ENCODE data around the gene LYPD6B.

LYPD6B gene

GRCh38 chr2:149038442-149039212 is at the start of gene LYPD6B:
LYPD6B (plus strand) TSS chr2:149038699; CDS start chr2:149130949, 92,250 bp downstream.
- peak; percentile 73 to 76 for DNase-seq

- DNase-seq, result peak; percentile 68 to 74
Measured at GRCh38 chr2:148989882-148990493, 48.5 kb upstream of the LYPD6B start.

- DNase-seq, result no peak
Measured at GRCh38 chr2:148990968-148991367, 47.5 kb upstream of the LYPD6B start.

GRCh38 chr2:148992448-148992847 is 46.1 kb upstream of the LYPD6B start:
- DNase-seq, result no peak

- DNase-seq, result no peak
Measured at GRCh38 chr2:148993351-148993750, 45.1 kb upstream of the LYPD6B start.

- peak; percentile 38 to 82 for DNase-seq
Measured at GRCh38 chr2:148994341-148994740, 44.2 kb upstream of the LYPD6B start.

- no peak for DNase-seq
Measured at GRCh38 chr2:148996805-148997204, 41.7 kb upstream of the LYPD6B start.

- DNase-seq, result no peak
Measured at GRCh38 chr2:148998165-148998830, 40.2 kb upstream of the LYPD6B start.

- no peak for DNase-seq
Measured at GRCh38 chr2:148998831-148999200, 39.7 kb upstream of the LYPD6B start.

- no peak for DNase-seq
Measured at GRCh38 chr2:148999451-148999921, 39.0 kb upstream of the LYPD6B start.

- no peak for DNase-seq
Measured at GRCh38 chr2:149000158-149000938, 38.2 kb upstream of the LYPD6B start.

GRCh38 chr2:149001496-149001895 is 37.0 kb upstream of the LYPD6B start:
- no peak for DNase-seq

GRCh38 chr2:149002378-149002890 is 36.1 kb upstream of the LYPD6B start:
- no peak for DNase-seq

- no peak for DNase-seq
Measured at GRCh38 chr2:149002891-149003740, 35.4 kb upstream of the LYPD6B start.

- DNase-seq, result no peak
Measured at GRCh38 chr2:149004836-149005235, 33.7 kb upstream of the LYPD6B start.

- DNase-seq, result no peak
Measured at GRCh38 chr2:149005471-149006077, 32.9 kb upstream of the LYPD6B start.

- no peak for DNase-seq
Measured at GRCh38 chr2:149006883-149007543, 31.5 kb upstream of the LYPD6B start.

GRCh38 chr2:149008381-149008780 is 30.1 kb upstream of the LYPD6B start:
- no peak for DNase-seq

- no peak for DNase-seq
Measured at GRCh38 chr2:149009576-149010461, 28.7 kb upstream of the LYPD6B start.

- DNase-seq, result no peak
Measured at GRCh38 chr2:149012545-149012944, 26.0 kb upstream of the LYPD6B start.

All from NCI-H2081 (cell line).